K562 (cell line): Measurements from ENCODE around the gene KDM2A. TPM values are rescaled to one million over a fixed set of nuclear protein-coding genes. Genes with fewer than 3 reads are reported as not detected.
A peak's percentile ranks its signal among the peaks of the same experiment; 100 is the strongest.

Experiments used
- BRD9 ChIP-seq: fragments of 450-650 bp; IDR thresholded peaks from 2 replicates; pipeline ENCODE4 v1.6.1; 2018; ENCODE audit warnings: low read depth; ENCODE audit not compliant: partially characterized antibody
- C11orf30 ChIP-seq: fragments of 450-650 bp; IDR thresholded peaks from 2 replicates; pipeline ENCODE4 v1.6.1; 2016; ENCODE audit warnings: low read depth, mild to moderate bottlenecking
- CREM ChIP-seq: IDR thresholded peaks from 2 replicates; pipeline ENCODE4 v1.6.1; 2014; ENCODE audit warnings: antibody characterized with exemption, low read depth
- CSDE1 ChIP-seq, 2 experiments: fragments of 450-650 bp; IDR thresholded peaks; 2 replicates each; pipeline ENCODE4 v1.6.1; 2016; ENCODE audit warnings: mild to moderate bottlenecking in 1 of 2
- DEAF1 ChIP-seq: fragments of 450-650 bp; formaldehyde crosslinking; IDR thresholded peaks from 2 replicates; pipeline ENCODE4 v1.4.0; 2020; ENCODE audit warnings: mild to moderate bottlenecking, moderate library complexity
- E2F3 ChIP-seq: fragments of 250-450 bp; sonication (Bioruptor Pico); IDR thresholded peaks from 2 replicates; pipeline ENCODE4 v1.4.0; 2020; ENCODE audit warnings: mild to moderate bottlenecking
- GATA2 ChIP-seq: sonication (generic); formaldehyde crosslinking; IDR thresholded peaks from 2 replicates; pipeline ENCODE4 v1.4.0; 2020; ENCODE audit warnings: mild to moderate bottlenecking, missing genetic modification reagents
- GTF2B ChIP-seq: IDR thresholded peaks from 2 replicates; pipeline ENCODE4 v1.6.1; 2011; ENCODE audit not compliant: insufficient read length; ENCODE audit errors: extremely low read depth
- HCFC1 ChIP-seq: IDR thresholded peaks from 2 replicates; pipeline ENCODE4 v1.6.1; 2012; ENCODE audit warnings: low read depth, low read length, improper control_type of control experiment
- HSF4 ChIP-seq: fragments of 250-450 bp; sonication (Bioruptor Pico); IDR thresholded peaks from 2 replicates; pipeline ENCODE4 v2.1.2; 2022; ENCODE audit warnings: mild to moderate bottlenecking, moderate library complexity, borderline replicate concordance
- KAT7 ChIP-seq: sonication (generic); formaldehyde crosslinking; IDR thresholded peaks from 2 replicates; pipeline ENCODE4 v1.8.0; 2022; ENCODE audit warnings: missing genetic modification reagents, mild to moderate bottlenecking, borderline replicate concordance
- KDM4B ChIP-seq, 2 experiments: fragments of 450-650 bp in 1 of 2; sonication (generic) in 1 of 2; IDR thresholded peaks; 2 replicates each; pipeline ENCODE4 v1.6.1; 2016 to 2017; ENCODE audit warnings: borderline replicate concordance in 2 of 2, antibody characterized with exemption in 1 of 2, low read depth in 1 of 2, mild to moderate bottlenecking in 1 of 2
- LEF1 ChIP-seq: fragments of 450-650 bp; IDR thresholded peaks from 2 replicates; pipeline ENCODE4 v1.6.1; 2016; ENCODE audit warnings: mild to moderate bottlenecking
- MCM7 ChIP-seq, 2 experiments: fragments of 450-650 bp; IDR thresholded peaks; 2 replicates each; pipeline ENCODE4 v1.6.1; 2016 to 2018
- NFIX ChIP-seq: fragments of 250-450 bp; sonication (Bioruptor Pico); IDR thresholded peaks from 2 replicates; pipeline ENCODE4 v1.4.0; 2020; ENCODE audit warnings: low read depth, mild to moderate bottlenecking, moderate library complexity
- POLR2G ChIP-seq: fragments of 200-400 bp; formaldehyde crosslinking; IDR thresholded peaks from 2 replicates; pipeline ENCODE4 v1.6.1; 2017; ENCODE audit warnings: low read depth, mild to moderate bottlenecking, antibody characterized with exemption, low read length, moderate library complexity
- RB1 ChIP-seq: fragments of 450-650 bp; IDR thresholded peaks from 2 replicates; pipeline ENCODE4 v1.6.1; 2017; ENCODE audit warnings: low read depth, mild to moderate bottlenecking
- SMARCA4 ChIP-seq: fragments of 450-650 bp; IDR thresholded peaks from 2 replicates; pipeline ENCODE4 v1.6.1; 2016
- SMARCC2 ChIP-seq: fragments of 450-650 bp; IDR thresholded peaks from 2 replicates; pipeline ENCODE4 v1.6.1; 2017; ENCODE audit warnings: antibody characterized with exemption, moderate library complexity, mild to moderate bottlenecking, low read depth
- STAT6 ChIP-seq: sonication (generic); formaldehyde crosslinking; IDR thresholded peaks from 2 replicates; pipeline ENCODE4 v1.8.1; 2023; ENCODE audit warnings: mild to moderate bottlenecking, missing genetic modification reagents
- TAF1 ChIP-seq: IDR thresholded peaks from 2 replicates; pipeline ENCODE4 v1.6.1; 2011; ENCODE audit warnings: mild to moderate bottlenecking, low read length, moderate library complexity; ENCODE audit not compliant: insufficient read depth, control insufficient read depth, severe bottlenecking; ENCODE audit errors: extremely low read depth
- ZNF217 ChIP-seq: sonication (generic); formaldehyde crosslinking; IDR thresholded peaks from 2 replicates; pipeline ENCODE4 v1.8.0; 2022; ENCODE audit warnings: mild to moderate bottlenecking, missing genetic modification reagents
- ZNF24 ChIP-seq: fragments of 450-650 bp; IDR thresholded peaks from 2 replicates; pipeline ENCODE4 v1.6.1; 2016
- ZNF263 ChIP-seq: sonication (generic); formaldehyde crosslinking; IDR thresholded peaks from 2 replicates; pipeline ENCODE4 v1.8.0; 2022; ENCODE audit warnings: mild to moderate bottlenecking, missing genetic modification reagents, borderline replicate concordance
- ZNF316 ChIP-seq: fragments of 450-650 bp; IDR thresholded peaks from 2 replicates; pipeline ENCODE4 v1.6.1; 2016
- ZNF766 ChIP-seq: fragments of 200-800 bp; sonication (Bioruptor generic); conservative IDR thresholded peaks from 2 replicates; pipeline ENCODE4 v1.6.1; 2016; ENCODE audit warnings: missing genetic modification characterization, missing compliant biosample characterization
- polyA plus RNA-seq, 8 experiments: library from polyadenylated mRNA; depleted of rRNA in 4 of 8; stranded (reverse) in 5 of 8; unstranded in 3 of 8; fragments of >200 nt; fragmentation: Nextera tagmentation in 2 of 8; fragmentation: Illumina TruSeq in 1 of 8; extraction: Ambion mirVana in 2 of 8; extraction: Trizol in 1 of 8; gene quantifications; 2 replicates each; pipeline versions ENCODE4 v1.2.1 to v1.2.3, GENCODE V29; 2011 to 2014; ENCODE audit warnings: inconsistent platforms in 1 of 8, missing spikeins in 1 of 8
- total RNA-seq, 7 experiments: library from RNA; depleted of rRNA in 6 of 7; stranded (reverse); fragments of >200 nt in 6 of 7; fragmentation: Illumina TruSeq in 2 of 7; extraction: Trizol in 2 of 7; gene quantifications; 2 replicates each; pipeline versions ENCODE4 v1.2.1 to v1.2.3, GENCODE V29; 2011 to 2021; ENCODE audit warnings: low replicate concordance in 1 of 7

The KDM2A gene
- total and polyA plus RNA-seq, 9 of the 15 experiments (the other 6 are each of a cell fraction or from before 2014, with no cell fraction given), result 5.0 to 39.3 (median 21.3) TPM

GRCh38 chr11:67265633-67266448 lies 146.8 kb downstream of the KDM2A start (continued):
- TF ChIP-seq ZNF263 (CRISPR knock-in tag) (no peak), ZNF217 (CRISPR knock-in tag) (no peak), GTF2B (no peak), KDM4B (IDR thresholded peaks at IDR 0.05; ENCODE audit: borderline replicate concordance in 2 of 2, low read depth in 1 of 2) (no peak), SMARCC2 (no peak), KAT7 (0 out of 2 replicates have a peak, but pooled peaks have one; percentile 36), E2F3 (no peak), SMARCA4 (no peak), STAT6 (no peak), POLR2G (no peak; the same call in 1 of the 2 replicates), CSDE1 (IDR thresholded peaks at IDR 0.05) (no peak), ZNF316 (no peak), RB1 (peak; percentile 95), HSF4 (CRISPR knock-in tag) (no peak), LEF1 (no peak), GATA2 (CRISPR knock-in tag) (no peak), ZNF24 (no peak), BRD9 (no peak), CREM (peak; percentile 46), NFIX (CRISPR knock-in tag) (no peak), DEAF1 (CRISPR knock-in tag) (peak; percentile 52; the same call in 1 of the 2 replicates), HCFC1 (peak; percentile 50; the same call in 1 of the 2 replicates), TAF1 (no peak), C11orf30 (no peak), ZNF766 (CRISPR knock-in tag) (no peak), MCM7 (IDR thresholded peaks at IDR 0.05) (no peak)
